ENCODE results near the gene CHD5. TPM values are rescaled to one million over a fixed set of nuclear protein-coding genes. Genes with fewer than 3 reads are reported as not detected.

Gene CHD5
- polyA plus RNA-seq, 1 donor = 2.6 TPM

DNA sequence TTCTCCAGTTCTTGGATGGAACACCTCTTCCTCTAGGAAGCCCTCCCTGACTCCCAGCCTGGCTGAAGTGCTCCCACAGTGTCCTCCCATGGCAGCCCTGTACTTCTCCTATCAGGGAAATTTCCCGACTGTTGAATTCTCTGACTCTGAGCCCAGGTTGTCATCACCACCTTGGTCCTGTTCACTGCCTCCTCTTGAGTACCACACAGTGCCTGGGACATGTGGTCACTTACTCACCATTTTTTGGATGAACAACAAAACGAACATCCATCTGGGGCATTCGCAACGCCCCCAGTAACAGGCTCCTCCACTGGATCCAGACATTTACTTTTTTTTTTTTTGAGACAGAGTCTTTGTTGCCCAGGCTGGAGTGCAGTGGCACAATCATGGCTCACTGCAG, 37.4 kb downstream of the CHD5 start:
- peaks cover 17% of the 10 kb centered on the region for H3K27me3 ChIP-seq (ENCODE audit: control insufficient read depth, insufficient read depth, low read length)
- no peaks in the 10 kb centered on the region for H3K9me3 ChIP-seq (ENCODE audit: control insufficient read depth, low read depth, low read length)
- H3K27ac ChIP-seq (ENCODE audit: low read length) = no peak overlapping the region
- no peaks in the 10 kb centered on the region for H3K4me1 ChIP-seq (ENCODE audit: control insufficient read depth, insufficient read depth, low read length)
- DNase-seq = no peak
- no peak overlapping the region for H3K4me3 ChIP-seq (ENCODE audit: low read length)
- no CpG with 5 or more reads among the region's 4 CpGs for WGBS (ENCODE audit: insufficient coverage, low lambda C conversion rate)
- no peaks in the 10 kb centered on the region for H3K36me3 ChIP-seq (ENCODE audit: control insufficient read depth, insufficient read depth, low read length)

DNA sequence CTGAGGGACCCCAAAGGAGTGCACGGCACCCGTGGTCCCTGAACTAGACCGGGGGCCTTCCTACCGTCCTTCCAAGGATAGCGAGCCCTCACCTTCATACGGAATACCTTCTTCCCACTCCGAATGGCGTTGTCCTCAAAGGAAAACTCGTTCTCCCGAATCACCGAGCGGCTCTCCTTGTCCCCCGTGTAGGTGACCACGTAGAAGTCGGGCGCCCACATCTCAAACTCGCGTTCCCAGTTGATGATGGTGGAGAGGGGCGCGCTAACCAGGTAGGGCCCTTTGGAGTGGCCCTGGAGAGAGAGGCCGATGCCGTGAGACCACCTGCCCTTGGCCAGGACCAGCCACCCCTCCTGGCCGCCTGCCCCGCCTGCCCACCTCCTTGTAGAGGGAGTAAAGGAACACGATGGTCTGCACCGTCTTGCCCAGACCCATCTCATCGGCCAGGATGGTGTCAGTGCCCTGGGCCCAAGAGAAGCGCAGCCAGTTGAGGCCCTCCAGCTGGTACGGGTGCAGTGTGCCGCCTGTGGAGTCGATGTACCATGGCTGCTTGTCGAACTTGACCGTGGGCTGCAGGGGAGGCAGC, 38.0 kb downstream of the CHD5 start:
- no peak for DNase-seq
- Histone ChIP-seq H3K4me1 (ENCODE audit: control insufficient read depth, insufficient read depth, low read length) (no peaks in the 10 kb centered on the region), H3K27ac (ENCODE audit: low read length) (no peak overlapping the region), H3K9me3 (ENCODE audit: control insufficient read depth, low read depth, low read length) (no peaks in the 10 kb centered on the region), H3K36me3 (ENCODE audit: control insufficient read depth, insufficient read depth, low read length) (no peaks in the 10 kb centered on the region), H3K4me3 (ENCODE audit: low read length) (no peak overlapping the region), H3K27me3 (ENCODE audit: control insufficient read depth, insufficient read depth, low read length) (peaks cover 13% of the 10 kb centered on the region)
- no CpG with 5 or more reads among the region's 33 CpGs for WGBS (ENCODE audit: insufficient coverage, low lambda C conversion rate)

DNA sequence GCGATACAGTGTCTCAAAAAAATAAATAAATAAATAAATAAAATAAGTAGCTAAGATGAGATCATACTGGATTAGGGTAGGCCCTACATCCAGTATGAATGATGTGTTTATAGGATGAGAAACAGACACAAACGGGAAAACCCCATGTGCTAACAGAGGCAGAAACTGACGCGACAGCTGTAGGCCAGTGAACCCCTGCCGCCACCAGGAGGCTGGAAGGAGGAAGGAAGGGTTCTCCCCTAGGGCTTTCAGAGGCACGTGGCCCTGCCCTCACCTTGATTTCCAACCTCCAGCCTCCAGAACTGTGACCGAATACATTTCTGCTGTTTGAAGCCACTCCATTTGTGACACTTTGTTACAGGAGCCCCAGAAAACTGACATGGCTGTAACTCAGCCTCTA, 38.5 kb downstream of the CHD5 start:
- H3K9me3 ChIP-seq (ENCODE audit: control insufficient read depth, low read depth, low read length) = no peaks in the 10 kb centered on the region
- H3K27ac ChIP-seq (ENCODE audit: low read length) = no peak overlapping the region
- WGBS (ENCODE audit: insufficient coverage, low lambda C conversion rate) = 40% methylated on average over 1 of the region's 7 CpGs
- no peaks in the 10 kb centered on the region for H3K36me3 ChIP-seq (ENCODE audit: control insufficient read depth, insufficient read depth, low read length)
- no peak overlapping the region for H3K4me3 ChIP-seq (ENCODE audit: low read length)
- DNase-seq = no peak
- no peaks in the 10 kb centered on the region for H3K4me1 ChIP-seq (ENCODE audit: control insufficient read depth, insufficient read depth, low read length)
- peaks cover 13% of the 10 kb centered on the region for H3K27me3 ChIP-seq (ENCODE audit: control insufficient read depth, insufficient read depth, low read length)

DNA sequence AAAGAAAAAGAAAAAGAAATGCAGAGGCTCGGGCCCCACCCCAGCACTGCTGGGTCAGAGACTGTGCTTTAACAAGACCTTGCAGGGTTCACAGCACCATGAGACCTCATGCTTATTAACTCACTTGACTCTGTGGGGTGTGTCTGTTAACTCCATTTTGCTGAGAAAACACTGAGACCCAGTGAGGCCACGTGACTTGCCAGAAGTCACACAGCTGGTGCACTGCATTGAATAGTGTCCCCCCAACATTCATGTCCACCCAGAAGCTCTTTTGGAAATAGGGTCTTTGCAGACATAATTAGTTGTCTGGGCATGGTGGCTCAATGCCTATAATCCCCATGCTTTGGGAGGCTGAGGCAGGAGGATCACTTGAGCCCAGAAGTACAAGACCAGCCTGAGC, 39.7 kb downstream of the CHD5 start:
- DNase-seq = no peak
- Histone ChIP-seq H3K27ac (ENCODE audit: low read length) (no peak overlapping the region), H3K9me3 (ENCODE audit: control insufficient read depth, low read depth, low read length) (no peaks in the 10 kb centered on the region), H3K4me3 (ENCODE audit: low read length) (no peak overlapping the region), H3K27me3 (ENCODE audit: control insufficient read depth, insufficient read depth, low read length) (peaks cover 13% of the 10 kb centered on the region), H3K36me3 (ENCODE audit: control insufficient read depth, insufficient read depth, low read length) (no peaks in the 10 kb centered on the region), H3K4me1 (ENCODE audit: control insufficient read depth, insufficient read depth, low read length) (no peaks in the 10 kb centered on the region)
- WGBS (ENCODE audit: insufficient coverage, low lambda C conversion rate) = no CpG with 5 or more reads among the region's 2 CpGs

DNA sequence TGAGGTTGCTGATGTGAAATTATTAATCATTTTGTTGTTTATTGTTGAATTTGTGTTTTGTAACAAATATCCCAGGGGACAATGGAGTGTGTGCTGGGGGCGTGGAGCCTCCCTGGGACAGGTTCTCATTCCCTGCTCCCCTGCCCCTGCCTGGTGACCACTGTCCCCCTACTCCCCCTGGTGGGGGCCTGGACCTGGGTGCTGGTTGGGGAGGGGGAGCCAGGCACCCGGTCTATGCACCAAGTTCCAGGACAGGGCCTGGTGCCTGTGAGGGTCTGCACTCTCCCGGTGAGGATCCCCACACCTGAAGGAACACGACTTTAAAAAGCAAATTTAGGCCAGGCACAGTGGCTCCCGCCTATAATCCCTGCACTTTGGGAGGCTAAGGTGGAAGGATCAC, 42.4 kb downstream of the CHD5 start:
- Histone ChIP-seq H3K27ac (ENCODE audit: low read length) (no peak overlapping the region), H3K9me3 (ENCODE audit: control insufficient read depth, low read depth, low read length) (no peaks in the 10 kb centered on the region), H3K27me3 (ENCODE audit: control insufficient read depth, insufficient read depth, low read length) (peaks cover 4% of the 10 kb centered on the region), H3K36me3 (ENCODE audit: control insufficient read depth, insufficient read depth, low read length) (no peaks in the 10 kb centered on the region), H3K4me3 (ENCODE audit: low read length) (no peak overlapping the region), H3K4me1 (ENCODE audit: control insufficient read depth, insufficient read depth, low read length) (no peaks in the 10 kb centered on the region)
- WGBS (ENCODE audit: insufficient coverage, low lambda C conversion rate) = no CpG with 5 or more reads among the region's 5 CpGs
- DNase-seq = no peak

DNA sequence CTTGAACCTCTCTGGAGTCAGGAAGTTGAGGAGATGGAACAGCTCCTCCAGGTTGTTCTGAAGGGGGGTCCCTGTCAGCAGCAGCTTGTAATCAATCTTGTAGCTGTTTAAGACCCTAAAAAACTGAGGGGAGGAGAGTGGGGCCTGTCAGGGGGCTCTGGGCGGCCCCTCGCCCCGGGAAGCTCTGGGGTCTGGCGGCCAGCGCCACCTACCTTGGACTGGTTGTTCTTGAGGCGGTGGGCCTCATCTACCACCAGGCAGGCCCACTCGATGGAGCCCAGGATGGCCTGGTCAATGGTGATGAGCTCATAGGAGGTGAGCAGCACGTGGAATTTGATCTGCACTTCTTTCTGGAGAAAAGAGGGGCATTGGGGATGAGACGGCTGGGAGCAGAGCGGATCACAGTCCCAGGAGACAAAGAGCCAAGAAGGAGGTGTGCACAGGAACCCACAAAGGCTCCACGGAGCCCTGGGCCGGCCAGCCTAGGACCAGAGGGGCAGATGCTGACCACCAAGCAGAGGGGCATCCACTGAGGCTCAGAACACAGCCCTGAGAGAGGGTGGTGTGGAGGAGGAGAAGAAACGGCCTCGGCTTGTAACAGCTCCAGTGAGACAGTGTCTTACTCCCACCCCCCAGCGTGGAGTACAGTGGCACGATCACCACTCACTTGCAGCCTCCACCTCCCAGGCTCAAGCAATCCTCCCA, 43.5 kb downstream of the CHD5 start:
- no peaks in the 10 kb centered on the region for H3K9me3 ChIP-seq (ENCODE audit: control insufficient read depth, low read depth, low read length)
- H3K4me1 ChIP-seq (ENCODE audit: control insufficient read depth, insufficient read depth, low read length) = no peaks in the 10 kb centered on the region
- no peak overlapping the region for H3K27ac ChIP-seq (ENCODE audit: low read length)
- no peaks in the 10 kb centered on the region for H3K36me3 ChIP-seq (ENCODE audit: control insufficient read depth, insufficient read depth, low read length)
- H3K27me3 ChIP-seq (ENCODE audit: control insufficient read depth, insufficient read depth, low read length) = peaks cover 4% of the 10 kb centered on the region
- no peak overlapping the region for H3K4me3 ChIP-seq (ENCODE audit: low read length)
- no CpG with 5 or more reads among the region's 16 CpGs for WGBS (ENCODE audit: insufficient coverage, low lambda C conversion rate)
- DNase-seq = no peak

DNA sequence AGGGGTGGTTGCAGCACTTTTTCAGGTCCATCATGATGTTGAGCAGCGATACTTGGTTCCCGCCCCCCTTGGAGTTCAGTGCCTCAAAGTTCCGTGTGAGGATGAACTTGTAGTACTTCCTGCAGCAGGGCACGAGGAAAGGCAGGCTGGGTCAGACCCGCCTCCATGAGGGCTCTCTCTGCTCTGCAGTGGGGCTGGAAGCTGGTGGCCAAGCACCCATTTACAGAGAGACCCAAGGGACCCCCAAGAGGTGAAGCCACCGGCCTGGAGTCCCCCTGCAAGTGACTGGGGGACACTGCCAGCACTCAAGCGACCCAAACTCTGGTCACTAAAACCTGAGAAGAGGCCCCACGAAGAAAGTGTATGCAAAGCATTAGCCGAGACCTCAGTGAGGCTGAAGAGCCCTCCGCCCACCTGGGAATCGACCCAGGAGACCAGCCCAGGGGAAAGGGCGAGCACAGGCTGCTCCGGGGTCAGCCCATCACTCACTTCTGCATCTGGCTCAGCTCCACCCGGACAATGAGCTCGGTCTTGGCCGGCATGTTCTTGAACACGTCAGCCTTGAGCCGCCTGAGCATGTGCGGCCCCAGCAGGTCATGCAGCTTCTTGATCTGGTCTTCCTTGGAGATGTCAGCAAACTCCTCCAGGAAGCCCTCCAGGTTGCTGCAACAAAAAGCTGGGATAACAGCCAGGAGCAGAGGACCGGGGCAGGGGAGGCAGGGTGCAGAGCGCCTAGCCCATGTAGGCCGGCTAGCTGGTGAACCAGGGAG, 45.2 kb downstream of the CHD5 start:
- no peak overlapping the region for H3K27ac ChIP-seq (ENCODE audit: low read length)
- no peak overlapping the region for H3K4me3 ChIP-seq (ENCODE audit: low read length)
- H3K4me1 ChIP-seq (ENCODE audit: control insufficient read depth, insufficient read depth, low read length) = no peaks in the 10 kb centered on the region
- no peaks in the 10 kb centered on the region for H3K9me3 ChIP-seq (ENCODE audit: control insufficient read depth, low read depth, low read length)
- no peak for DNase-seq
- H3K36me3 ChIP-seq (ENCODE audit: control insufficient read depth, insufficient read depth, low read length) = no peaks in the 10 kb centered on the region
- WGBS (ENCODE audit: insufficient coverage, low lambda C conversion rate) = 80% methylated on average over 1 of the region's 22 CpGs
- H3K27me3 ChIP-seq (ENCODE audit: control insufficient read depth, insufficient read depth, low read length) = peaks cover 4% of the 10 kb centered on the region

DNA sequence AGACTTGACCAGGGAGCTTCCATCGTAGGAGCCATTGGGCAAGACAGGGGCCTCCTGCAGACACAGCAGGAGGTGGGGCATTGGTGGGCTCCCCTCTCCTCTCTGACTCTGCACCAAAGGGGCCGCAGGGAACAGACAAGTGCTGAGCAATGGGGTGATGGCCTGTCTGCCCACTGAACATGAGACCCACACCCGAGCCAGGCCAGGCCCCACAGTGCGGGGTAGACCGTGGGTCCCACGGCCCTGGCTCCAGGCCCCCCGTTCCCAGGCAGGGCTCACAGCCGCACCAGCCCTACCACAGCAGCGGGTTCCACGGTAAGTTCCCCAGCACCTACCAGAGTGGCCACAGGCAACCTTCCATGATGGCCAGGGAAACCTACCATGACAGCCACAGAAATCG, 45.9 kb downstream of the CHD5 start:
- Histone ChIP-seq H3K4me1 (ENCODE audit: control insufficient read depth, insufficient read depth, low read length) (no peaks in the 10 kb centered on the region), H3K36me3 (ENCODE audit: control insufficient read depth, insufficient read depth, low read length) (no peaks in the 10 kb centered on the region), H3K4me3 (ENCODE audit: low read length) (no peak overlapping the region), H3K27me3 (ENCODE audit: control insufficient read depth, insufficient read depth, low read length) (no peaks in the 10 kb centered on the region), H3K27ac (ENCODE audit: low read length) (no peak overlapping the region), H3K9me3 (ENCODE audit: control insufficient read depth, low read depth, low read length) (no peaks in the 10 kb centered on the region)
- no CpG with 5 or more reads among the region's 11 CpGs for WGBS (ENCODE audit: insufficient coverage, low lambda C conversion rate)
- DNase-seq = no peak

DNA sequence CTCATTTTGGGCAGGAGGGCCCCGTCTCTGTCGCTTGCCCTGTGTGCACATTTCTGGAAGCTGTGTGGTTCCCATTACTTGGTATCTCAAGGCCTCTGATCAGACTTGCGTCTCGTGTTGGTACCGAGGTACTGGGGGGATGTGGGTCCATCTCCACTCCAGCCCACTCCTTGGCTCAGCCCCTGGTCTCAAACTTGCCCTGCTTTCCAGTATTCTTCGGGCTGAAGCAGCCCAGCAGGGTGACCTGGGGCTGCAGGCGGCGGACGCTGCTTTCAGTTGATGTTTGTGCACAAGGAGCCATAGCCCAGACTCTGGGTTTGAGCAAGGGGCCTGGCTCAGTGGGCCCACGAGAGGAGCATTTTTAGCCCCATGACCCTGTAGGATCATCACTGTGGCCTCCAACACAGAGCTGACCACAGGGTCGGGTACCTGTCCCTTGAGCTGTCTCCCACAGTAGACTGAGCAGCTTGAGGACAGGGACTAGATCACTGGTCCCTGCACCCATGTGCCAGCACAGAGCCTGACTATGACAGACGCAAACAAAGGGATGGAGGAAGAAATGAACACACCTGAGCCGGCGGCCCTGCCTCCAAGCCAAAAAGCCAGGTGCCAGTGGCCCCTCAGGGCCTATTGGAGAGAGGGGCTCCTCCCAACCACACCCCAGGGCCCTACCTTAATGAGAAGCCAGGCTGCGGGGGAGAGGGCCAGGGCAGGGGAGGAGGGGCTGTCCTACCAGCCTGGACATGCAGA, 46.8 kb downstream of the CHD5 start:
- H3K36me3 ChIP-seq (ENCODE audit: control insufficient read depth, insufficient read depth, low read length) = no peaks in the 10 kb centered on the region
- no peaks in the 10 kb centered on the region for H3K4me1 ChIP-seq (ENCODE audit: control insufficient read depth, insufficient read depth, low read length)
- no peaks in the 10 kb centered on the region for H3K27me3 ChIP-seq (ENCODE audit: control insufficient read depth, insufficient read depth, low read length)
- no peak overlapping the region for H3K27ac ChIP-seq (ENCODE audit: low read length)
- H3K9me3 ChIP-seq (ENCODE audit: control insufficient read depth, low read depth, low read length) = no peaks in the 10 kb centered on the region
- WGBS (ENCODE audit: insufficient coverage, low lambda C conversion rate) = no CpG with 5 or more reads among the region's 15 CpGs
- DNase-seq = no peak
- no peak overlapping the region for H3K4me3 ChIP-seq (ENCODE audit: low read length)

DNA sequence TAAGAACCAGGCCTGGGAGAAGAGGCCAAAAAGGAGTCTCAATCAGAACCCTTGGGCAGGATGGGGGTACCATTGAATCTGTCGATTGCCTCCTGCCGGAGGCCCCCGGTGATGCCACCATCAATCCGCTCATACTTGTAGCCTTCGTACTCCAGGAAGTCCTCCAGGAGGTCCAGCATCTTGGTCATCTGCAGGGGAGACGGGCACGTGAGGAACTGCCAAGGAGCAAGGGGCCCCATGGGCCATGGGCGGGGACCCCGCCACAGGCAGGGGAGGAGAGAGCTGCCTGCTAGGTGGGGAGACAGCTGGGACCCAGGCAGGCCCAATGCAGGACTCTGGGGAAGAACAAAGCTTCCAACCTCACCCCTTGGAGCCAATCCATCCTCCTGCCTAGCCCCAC, 48.6 kb downstream of the CHD5 start:
- Histone ChIP-seq H3K9me3 (ENCODE audit: control insufficient read depth, low read depth, low read length) (no peaks in the 10 kb centered on the region), H3K27ac (ENCODE audit: low read length) (no peak overlapping the region), H3K4me3 (ENCODE audit: low read length) (no peak overlapping the region), H3K36me3 (ENCODE audit: control insufficient read depth, insufficient read depth, low read length) (no peaks in the 10 kb centered on the region), H3K27me3 (ENCODE audit: control insufficient read depth, insufficient read depth, low read length) (peaks cover 2% of the 10 kb centered on the region), H3K4me1 (ENCODE audit: control insufficient read depth, insufficient read depth, low read length) (peaks cover 4% of the 10 kb centered on the region)
- no peak for DNase-seq
- WGBS (ENCODE audit: insufficient coverage, low lambda C conversion rate) = no CpG with 5 or more reads among the region's 9 CpGs

All from large intestine (tissue), 3 donors.